GM12878 (cell line): ENCODE measurements around the gene CLC. TPM values are rescaled to one million over a fixed set of nuclear protein-coding genes. Genes with fewer than 3 reads are reported as not detected.

Experiments used
- ATAC-seq: fragments of 200-7000 bp; cut with Tn5 transposase; 3 replicates; pipeline ENCODE4 v1.9.1; 2020; ENCODE audit warnings: mild to moderate bottlenecking, moderate library complexity
- BruUV-seq: library from RNA; stranded (reverse); fragments of 400-500 nt; replicated peaks from 2 replicates; lab custom pipeline; 2021; lab: Mats Ljungman, UMichigan
- CTCF ChIA-PET: fragments of 300-600 bp; sonication (Branson Sonifier 250); formaldehyde crosslinking; extraction: SDS; loops from one replicate; lab custom pipeline; 2021; ENCODE audit warnings: inconsistent platforms; lab: Yijun Ruan, JAX
- POLR2A ChIA-PET: fragments of 350-600 bp; formaldehyde crosslinking; extraction: SDS; loops from one replicate; lab custom pipeline; 2021; ENCODE audit warnings: inconsistent platforms; lab: Charles Lee
- RAD21 ChIA-PET: fragments of 300-600 bp; sonication (Branson Sonifier 250); formaldehyde crosslinking; loops from one replicate; lab custom pipeline; 2023; ENCODE audit warnings: antibody characterized with exemption; ENCODE audit not compliant: unreplicated experiment; lab: Charles Lee
- SMC1A ChIA-PET: fragments of 300-600 bp; sonication (Branson Sonifier 250); formaldehyde crosslinking; loops from one replicate; lab custom pipeline; 2023; ENCODE audit not compliant: unreplicated experiment, uncharacterized antibody; lab: Charles Lee
- DNase-seq: peaks from one replicate; pipeline ENCODE4 v3.0.0-alpha.2; 2011; ENCODE audit warnings: low read depth, low spot score
- FAIRE-seq: peaks from 3 replicates; lab custom pipeline; 2011; peaks lifted over from hg19 to GRCh38; lab: Jason Lieb, UNC
- H2AFZ ChIP-seq: 2 replicates; pipeline ENCODE4 v1.6.0; 2011; ENCODE audit warnings: low read depth, low read length, control low read depth; ENCODE audit not compliant: control insufficient read depth
- H3K27ac ChIP-seq: 2 replicates; pipeline ENCODE4 v1.5.1; 2011; ENCODE audit warnings: control low read depth; ENCODE audit not compliant: control insufficient read depth, insufficient read depth
- H3K27me3 ChIP-seq, 2 experiments: replicated peaks in 1 of 2; 2 replicates each; pipeline versions ENCODE4 v1.6.0 to v1.6.1; 2011; ENCODE audit warnings: low read length in 1 of 2; ENCODE audit not compliant: control insufficient read depth in 2 of 2, insufficient read depth in 2 of 2
- H3K36me3 ChIP-seq, 2 experiments: 2 replicates each; pipeline ENCODE4 v1.5.1; 2011; ENCODE audit warnings: low read length in 1 of 2; ENCODE audit not compliant: control insufficient read depth in 2 of 2, insufficient read depth in 2 of 2
- H3K4me1 ChIP-seq: 2 replicates; pipeline ENCODE4 v1.6.1; 2011; ENCODE audit warnings: mild to moderate bottlenecking, low read length, moderate library complexity, mixed read lengths; ENCODE audit not compliant: control insufficient read depth, insufficient read depth
- H3K4me2 ChIP-seq: 2 replicates; pipeline ENCODE4 v1.6.0; 2011; ENCODE audit warnings: control low read depth; ENCODE audit not compliant: control insufficient read depth, insufficient read depth
- H3K4me3 ChIP-seq: fragments of 200-600 bp; sonication (generic); 2 replicates; pipeline ENCODE4 v1.5.1; 2016
- H3K79me2 ChIP-seq: 2 replicates; pipeline ENCODE4 v1.6.0; 2011; ENCODE audit warnings: low read length; ENCODE audit not compliant: control insufficient read depth, insufficient read depth
- H3K9ac ChIP-seq: 2 replicates; pipeline ENCODE4 v1.8.0; 2011; ENCODE audit warnings: low read length, control low read depth, mixed read lengths; ENCODE audit not compliant: control insufficient read depth, insufficient read depth
- H3K9me3 ChIP-seq: replicated peaks from 3 replicates; pipeline ENCODE4 v1.5.1; 2011; ENCODE audit warnings: mild to moderate bottlenecking, low read length; ENCODE audit not compliant: control insufficient read depth, insufficient read depth
- H4K20me1 ChIP-seq: 2 replicates; pipeline ENCODE4 v1.6.0; 2011; ENCODE audit not compliant: control insufficient read depth, insufficient read depth
- CHD2 ChIP-seq: IDR thresholded peaks from 2 replicates; pipeline ENCODE4 v1.6.1; 2011; ENCODE audit warnings: low read depth, low read length, improper control_type of control experiment, borderline replicate concordance
- GABPA ChIP-seq: IDR thresholded peaks from 2 replicates; pipeline ENCODE4 v1.6.1; 2014; ENCODE audit warnings: antibody characterized with exemption, low read depth, mild to moderate bottlenecking, inconsistent platforms
- MXI1 ChIP-seq: fragments of 150-350 bp; IDR thresholded peaks from 2 replicates; pipeline ENCODE4 v1.6.1; 2011; ENCODE audit warnings: low read depth, mild to moderate bottlenecking, inconsistent platforms, low read length, improper control_type of control experiment
- NBN ChIP-seq: fragments of 450-650 bp; IDR thresholded peaks from 2 replicates; pipeline ENCODE4 v1.6.1; 2016
- SREBF1 ChIP-seq: IDR thresholded peaks from 2 replicates; pipeline ENCODE4 v1.6.1; 2012; ENCODE audit warnings: mild to moderate bottlenecking, low read length
- TCF12 ChIP-seq: IDR thresholded peaks from 2 replicates; pipeline ENCODE4 v1.6.1; 2011; ENCODE audit warnings: low read depth, mild to moderate bottlenecking, low read length
- ZNF217 ChIP-seq: fragments of 450-650 bp; IDR thresholded peaks from 2 replicates; pipeline ENCODE4 v1.6.1; 2017; ENCODE audit warnings: antibody characterized with exemption, mild to moderate bottlenecking
- WGBS: methylation state at CpG from one replicate; pipeline ENCODE4 v1.1.6; 2016; ENCODE audit warnings: low lambda C conversion rate; ENCODE audit not compliant: insufficient replicate concordance, insufficient coverage; ENCODE audit errors: missing lambda C conversion rate; 5-methylcytosine and 5-hydroxymethylcytosine counted together
- in situ Hi-C: fragments of 300-500 bp; cut with MboI; formaldehyde crosslinking; loops from 9 replicates; pipeline ENCODE4 v1.14.3; 2018; ENCODE audit warnings: mixed read lengths
- intact Hi-C: fragments of 100-400 bp; cut with micrococcal nuclease; formaldehyde crosslinking; loops from one replicate; pipeline ENCODE4 v1.14.2; 2022; ENCODE audit not compliant: unreplicated experiment
- polyA plus RNA-seq, 11 experiments: library from polyadenylated mRNA; depleted of rRNA in 4 of 11; unstranded in 6 of 11; stranded (reverse) in 5 of 11; fragments of >200 nt; fragmentation: Nextera tagmentation in 4 of 11; fragmentation: Illumina TruSeq in 1 of 11; extraction: Ambion mirVana in 4 of 11; extraction: Trizol in 1 of 11; gene quantifications; 1 replicate in 1 of 11; 2 replicates in 10 of 11; pipeline versions ENCODE4 v1.2.1 to v1.2.3, GENCODE V29; 2011 to 2016; ENCODE audit warnings: inconsistent platforms in 2 of 11, missing spikeins in 2 of 11, low read depth in 1 of 11
- total RNA-seq, 4 experiments: library from RNA; depleted of rRNA in 3 of 4; stranded (reverse); fragments of >200 nt in 3 of 4; fragmentation: Illumina TruSeq in 1 of 4; extraction: Trizol in 1 of 4; gene quantifications; 2 replicates each; pipeline versions ENCODE4 v1.2.1 to v1.2.3, GENCODE V29; 2013 to 2021
- TF ChIP-seq, protein P1 (sequence below): fragments of 450-650 bp; IDR thresholded peaks from 2 replicates; pipeline ENCODE4 v1.6.1; 2017; ENCODE audit warnings: antibody characterized with exemption, mild to moderate bottlenecking, moderate library complexity

The CLC gene
- total and polyA plus RNA-seq, 10 of the 15 experiments (the other 5 are each of a cell fraction or from before 2014, with no cell fraction given), result 0.18 to 0.36 (median 0.29) TPM; not detected in 4

DNA sequence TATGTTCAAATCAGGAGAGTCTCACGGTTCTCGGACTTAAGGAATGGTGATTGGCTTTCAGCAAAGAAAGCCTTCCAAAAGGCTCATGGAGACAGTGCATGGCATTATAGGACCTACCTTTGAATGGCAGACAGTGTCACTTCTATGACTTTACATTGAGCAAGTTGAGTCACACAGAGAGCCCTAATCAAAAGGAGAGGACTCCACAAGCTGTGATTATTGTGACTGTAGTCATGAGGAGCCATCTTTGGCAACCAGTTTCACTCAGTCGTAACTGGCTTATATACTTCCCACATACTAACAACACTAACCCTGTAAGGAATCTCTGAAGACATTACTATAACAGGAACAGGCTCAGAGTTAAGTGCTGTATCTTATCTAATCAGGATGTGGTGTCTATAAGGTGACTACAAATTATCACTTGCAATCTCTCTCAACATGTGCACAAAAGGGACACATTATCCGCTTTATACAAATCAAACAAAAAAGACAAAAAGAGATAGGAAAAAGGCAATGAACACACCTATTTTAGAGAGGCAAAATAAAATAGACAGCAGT is 27.4 kb downstream of the CLC start:
- in situ Hi-C loops, result no loop called here
- Histone ChIP-seq H3K4me1 (peaks cover 39% of the 10 kb centered on the region), H4K20me1 (no peaks in the 10 kb centered on the region), H3K4me2 (no peak overlapping the region), H2AFZ (no peak overlapping the region), H3K9ac (no peak overlapping the region), H3K4me3 (no peak overlapping the region), H3K9me3 (peaks cover 2% of the 10 kb centered on the region; the same call in 1 of the 3 replicates), H3K27me3 (no peaks in the 10 kb centered on the region), H3K27ac (no peak overlapping the region), H3K79me2 (peaks cover 2% of the 10 kb centered on the region), H3K36me3 (no peaks in the 10 kb centered on the region)
- POLR2A ChIA-PET, result no interaction called here
- FAIRE-seq, result no peak
- 84% methylated on average over 4 of the region's 4 CpGs for WGBS
- RAD21 ChIA-PET, result no interaction called here
- intact Hi-C loops, result no loop called here
- TF ChIP-seq ZNF217, result no peak
- TF ChIP-seq SREBF1, result no peak
- TF ChIP-seq GABPA, result no peak
- no peak for TF ChIP-seq NBN
- no peak for TF ChIP-seq TCF12
- no peak for TF ChIP-seq MXI1
- no peak for TF ChIP-seq CHD2
- TF ChIP-seq, protein P1, sequence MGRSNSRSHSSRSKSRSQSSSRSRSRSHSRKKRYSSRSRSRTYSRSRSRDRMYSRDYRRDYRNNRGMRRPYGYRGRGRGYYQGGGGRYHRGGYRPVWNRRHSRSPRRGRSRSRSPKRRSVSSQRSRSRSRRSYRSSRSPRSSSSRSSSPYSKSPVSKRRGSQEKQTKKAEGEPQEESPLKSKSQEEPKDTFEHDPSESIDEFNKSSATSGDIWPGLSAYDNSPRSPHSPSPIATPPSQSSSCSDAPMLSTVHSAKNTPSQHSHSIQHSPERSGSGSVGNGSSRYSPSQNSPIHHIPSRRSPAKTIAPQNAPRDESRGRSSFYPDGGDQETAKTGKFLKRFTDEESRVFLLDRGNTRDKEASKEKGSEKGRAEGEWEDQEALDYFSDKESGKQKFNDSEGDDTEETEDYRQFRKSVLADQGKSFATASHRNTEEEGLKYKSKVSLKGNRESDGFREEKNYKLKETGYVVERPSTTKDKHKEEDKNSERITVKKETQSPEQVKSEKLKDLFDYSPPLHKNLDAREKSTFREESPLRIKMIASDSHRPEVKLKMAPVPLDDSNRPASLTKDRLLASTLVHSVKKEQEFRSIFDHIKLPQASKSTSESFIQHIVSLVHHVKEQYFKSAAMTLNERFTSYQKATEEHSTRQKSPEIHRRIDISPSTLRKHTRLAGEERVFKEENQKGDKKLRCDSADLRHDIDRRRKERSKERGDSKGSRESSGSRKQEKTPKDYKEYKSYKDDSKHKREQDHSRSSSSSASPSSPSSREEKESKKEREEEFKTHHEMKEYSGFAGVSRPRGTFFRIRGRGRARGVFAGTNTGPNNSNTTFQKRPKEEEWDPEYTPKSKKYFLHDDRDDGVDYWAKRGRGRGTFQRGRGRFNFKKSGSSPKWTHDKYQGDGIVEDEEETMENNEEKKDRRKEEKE, result no peak
- CTCF ChIA-PET, result no interaction called here
- DNase-seq, result no peak
- SMC1A ChIA-PET, result no interaction called here
- no TSS peak for BruUV-seq
- no peak for ATAC-seq
